Measurements from ENCODE around the gene JAM3.
"Not testable (repeated sequence)": the region's sequence is repeated elsewhere in the genome, so short reads cannot be mapped to it uniquely, and the experiment has no call there.

Gene JAM3

DNA sequence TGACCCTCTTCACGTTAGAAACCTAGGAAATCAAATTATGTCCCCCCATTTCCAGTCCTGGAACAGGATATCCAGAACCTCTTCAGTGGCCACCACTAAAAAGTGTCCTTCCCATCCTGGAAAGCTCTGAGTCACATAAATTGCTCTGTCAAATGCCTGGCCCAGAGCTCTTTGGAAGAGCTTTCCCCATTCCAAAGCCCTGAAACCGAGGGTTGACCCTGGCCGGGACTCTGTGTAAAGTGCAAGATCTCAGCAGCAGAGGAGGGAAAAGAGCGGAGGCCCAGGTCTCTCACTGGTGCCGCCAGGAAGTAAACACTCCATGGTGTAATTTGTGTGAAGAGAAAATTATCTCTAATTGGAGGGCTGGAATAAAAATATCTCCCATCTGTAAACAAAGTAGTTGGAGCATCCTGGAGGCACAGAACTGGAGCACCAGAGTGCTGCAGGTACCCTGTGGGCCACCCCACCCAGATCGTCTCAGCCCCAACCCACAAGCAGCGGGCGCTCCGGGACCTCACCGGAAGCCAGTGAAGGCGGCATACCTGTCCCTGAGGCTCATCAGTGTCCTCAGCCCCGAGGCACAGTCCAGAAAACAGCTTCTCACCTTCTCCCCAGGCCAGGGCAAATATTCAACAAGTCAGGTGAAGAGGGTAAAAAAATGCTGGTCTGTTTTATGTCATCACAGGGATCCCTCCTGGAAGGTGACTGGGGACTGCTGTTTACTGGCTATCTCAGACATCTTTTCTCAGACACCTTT lies 4.7 kb upstream of the JAM3 start:
- DNase-seq, result peak; percentile 66 to 88

GRCh38 chr11:134065381-134065780 lies 3.5 kb upstream of the JAM3 start:
- no peak for DNase-seq

GRCh38 chr11:134066943-134067885 lies 1.7 kb upstream of the JAM3 start:
- DNase-seq, result no peak

DNA sequence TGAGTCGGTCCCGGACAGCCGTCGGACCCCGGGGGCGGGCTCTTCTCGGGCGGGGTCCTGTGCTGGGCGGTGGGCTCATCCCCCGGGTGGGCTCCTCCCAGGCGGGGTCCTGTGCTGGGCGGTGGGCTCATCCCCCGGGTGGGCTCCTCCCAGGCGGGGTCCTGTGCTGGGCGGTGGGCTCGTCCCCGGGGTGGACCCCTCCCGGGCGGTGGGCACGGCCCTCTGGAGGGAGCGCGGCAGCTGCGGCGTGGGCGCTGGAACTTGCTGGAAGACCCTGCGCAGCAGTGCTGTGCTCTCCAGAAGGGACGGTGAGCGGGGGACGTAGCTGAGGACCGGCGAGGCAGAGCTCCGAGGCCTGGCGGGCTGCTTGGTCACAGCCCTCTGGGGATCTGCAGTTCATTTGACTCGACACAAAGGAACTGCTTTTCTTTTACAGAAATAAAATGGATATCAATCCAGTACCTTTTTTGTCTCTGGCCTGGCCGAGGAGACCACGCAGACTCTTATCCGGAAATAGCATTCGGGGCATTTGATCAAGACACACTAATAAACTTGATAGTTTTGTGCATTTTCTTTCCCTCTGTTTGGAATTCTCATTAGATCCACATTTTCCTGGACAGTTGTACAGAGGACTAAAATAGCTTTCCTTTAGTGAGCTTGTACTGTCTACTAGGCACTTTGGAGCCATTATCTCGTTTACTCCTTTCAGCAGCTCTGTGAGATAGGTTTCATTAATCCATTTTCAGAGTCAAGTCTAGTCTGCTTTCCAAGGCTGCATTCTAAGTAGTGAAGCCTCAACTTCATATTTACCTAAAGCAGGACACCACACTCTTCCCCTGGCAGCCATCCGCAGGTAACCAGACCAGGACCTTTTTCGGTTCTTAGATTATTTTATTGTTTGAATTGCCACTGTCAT lies 812 bp downstream of the JAM3 start:
- DNase-seq, result peak in 1 of 2 experiments; percentile 44

DNA sequence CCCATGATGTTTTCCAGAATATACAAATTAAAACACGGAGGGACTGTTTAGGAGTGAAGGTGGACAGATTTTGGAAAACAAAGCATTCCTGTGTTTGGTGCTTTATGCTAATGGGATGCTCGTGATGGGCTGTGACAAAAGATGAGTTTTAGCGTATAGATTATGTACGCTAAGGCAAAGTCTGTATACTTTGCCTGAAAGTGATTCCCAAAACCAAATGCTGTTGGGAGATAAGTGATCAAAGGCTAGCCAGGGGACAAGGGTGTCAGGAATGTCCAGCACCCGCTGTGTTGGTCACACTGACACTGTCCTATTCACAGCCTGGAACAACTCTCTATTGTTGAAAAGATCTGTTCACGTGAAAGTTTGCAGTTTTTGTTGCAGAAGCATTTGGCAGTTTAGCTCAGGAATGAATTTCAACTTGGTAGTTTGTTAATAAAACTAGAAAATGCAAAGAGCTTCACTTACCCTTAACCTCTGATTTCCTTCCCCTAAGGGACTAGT lies 1.5 kb downstream of the JAM3 start:
- DNase-seq, result no peak

DNA sequence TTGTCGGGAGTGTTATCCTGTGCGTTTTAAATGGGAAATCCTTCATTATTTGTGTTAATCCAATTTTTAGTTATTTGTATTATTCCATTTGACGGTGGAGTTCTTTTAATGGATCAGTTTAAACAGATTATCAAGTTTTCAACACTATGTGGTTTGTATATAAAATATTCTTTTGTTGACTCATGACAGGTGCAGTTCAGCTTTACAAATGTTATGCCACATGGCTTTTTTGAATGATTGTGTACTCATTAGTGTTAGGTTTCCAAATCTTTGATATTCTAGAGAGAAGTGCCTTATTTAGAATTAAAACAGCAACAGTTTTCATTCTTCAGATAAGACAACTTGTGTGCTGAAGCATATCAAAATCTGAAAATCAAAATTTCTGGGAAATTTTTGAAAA lies 2.4 kb downstream of the JAM3 start:
- DNase-seq, result peak in 1 of 2 experiments; percentile 74

DNA sequence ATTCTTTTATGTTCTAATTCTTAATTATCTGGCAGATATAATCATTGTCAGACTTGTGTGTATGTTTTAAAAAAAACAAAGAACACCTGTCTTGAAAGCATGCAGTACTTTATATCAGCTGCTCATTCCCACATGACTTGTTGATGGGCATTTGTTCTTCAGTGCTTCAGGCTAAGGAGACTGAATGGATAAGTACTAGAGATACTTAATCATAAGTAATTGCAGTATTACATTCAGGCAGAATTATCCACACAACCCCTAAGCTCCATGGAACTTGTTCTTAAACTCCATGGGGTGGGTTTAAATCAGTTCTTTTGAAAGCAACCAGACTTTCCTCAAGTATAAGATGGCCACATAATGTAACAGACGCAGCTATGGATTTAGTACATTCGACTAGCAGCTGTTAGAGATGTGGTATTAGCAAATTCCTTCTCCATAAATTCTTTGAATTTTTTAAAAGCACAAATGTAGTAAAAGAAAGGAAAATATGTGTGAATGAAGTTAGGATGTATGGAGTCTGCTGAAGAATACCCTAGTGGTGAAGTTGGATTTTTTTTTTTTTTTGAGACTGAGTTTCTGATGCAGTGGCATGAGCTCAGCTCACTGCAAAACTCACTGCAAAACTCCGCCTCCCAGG lies 3.0 kb downstream of the JAM3 start:
- peak; percentile 20 to 77 for DNase-seq

DNA sequence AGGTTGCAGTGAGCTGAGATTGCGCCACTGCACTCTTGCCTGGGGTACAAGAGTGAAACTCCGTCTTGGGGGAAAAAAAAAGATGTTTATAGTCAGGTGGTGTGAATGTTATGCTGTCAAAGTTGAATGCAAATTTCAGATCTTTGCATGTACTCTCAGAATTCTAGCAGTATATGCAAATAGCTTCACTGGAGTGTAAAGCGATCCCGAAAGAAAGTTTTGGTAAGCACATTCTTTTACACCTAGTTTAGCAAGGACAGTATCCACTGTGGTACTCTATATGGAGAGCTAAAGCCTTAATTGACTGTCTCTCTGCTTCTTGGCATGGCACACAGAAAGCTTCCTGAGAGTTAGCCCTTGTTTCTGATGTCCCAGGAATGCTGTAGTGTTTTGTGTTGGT lies 4.0 kb downstream of the JAM3 start:
- DNase-seq, result no peak

GRCh38 chr11:134074346-134074745 lies 5.5 kb downstream of the JAM3 start:
- DNase-seq, result no peak

DNA sequence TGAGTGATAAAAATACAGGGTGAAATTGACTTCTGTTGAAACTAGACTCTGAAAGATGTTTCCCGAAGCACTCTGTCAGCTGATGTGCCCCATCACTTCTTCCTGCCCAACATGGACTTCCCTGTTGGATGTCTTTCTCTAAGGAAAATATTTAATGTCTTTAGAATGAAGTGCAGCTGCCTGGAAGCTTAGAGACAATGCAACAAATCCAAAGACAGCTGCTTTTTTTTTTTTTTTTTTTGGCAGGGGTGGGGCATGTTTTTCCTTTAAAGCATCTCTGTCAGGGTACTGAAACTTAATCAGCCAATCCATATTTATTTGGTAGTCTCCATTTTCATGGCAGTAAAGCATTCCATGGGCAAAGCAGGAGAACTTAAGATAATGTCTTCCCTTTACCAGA lies 5.9 kb downstream of the JAM3 start:
- no peak for DNase-seq

- DNase-seq, result no peak
Measured at GRCh38 chr11:134079317-134079716, 10.4 kb downstream of the JAM3 start.

- not testable (repeated sequence) for DNase-seq
Measured at GRCh38 chr11:134081258-134081657, 12.4 kb downstream of the JAM3 start.

DNA sequence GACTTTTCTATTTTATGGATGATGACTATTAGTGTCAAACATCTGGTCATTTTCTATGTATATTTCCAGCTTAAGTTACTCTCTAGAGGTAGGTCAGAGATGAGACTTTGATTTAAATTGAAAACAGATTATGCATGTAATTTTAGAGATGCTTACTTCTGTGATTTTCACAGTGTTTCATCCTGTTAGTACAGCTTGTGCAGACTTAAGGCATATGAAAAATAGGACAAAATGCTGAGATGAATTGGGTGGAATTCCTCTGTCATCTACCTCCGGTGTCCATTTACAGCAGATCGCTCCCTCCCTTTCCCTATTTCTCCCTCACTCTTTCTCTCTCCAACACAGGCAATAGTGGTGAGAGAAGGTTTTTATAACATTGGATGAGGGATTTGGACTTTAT lies 14.1 kb downstream of the JAM3 start:
- DNase-seq, result no peak

GRCh38 chr11:134086376-134086775 lies 17.5 kb downstream of the JAM3 start:
- no peak for DNase-seq

GRCh38 chr11:134092006-134092405 lies 23.1 kb downstream of the JAM3 start:
- DNase-seq, result not testable (repeated sequence)

DNA sequence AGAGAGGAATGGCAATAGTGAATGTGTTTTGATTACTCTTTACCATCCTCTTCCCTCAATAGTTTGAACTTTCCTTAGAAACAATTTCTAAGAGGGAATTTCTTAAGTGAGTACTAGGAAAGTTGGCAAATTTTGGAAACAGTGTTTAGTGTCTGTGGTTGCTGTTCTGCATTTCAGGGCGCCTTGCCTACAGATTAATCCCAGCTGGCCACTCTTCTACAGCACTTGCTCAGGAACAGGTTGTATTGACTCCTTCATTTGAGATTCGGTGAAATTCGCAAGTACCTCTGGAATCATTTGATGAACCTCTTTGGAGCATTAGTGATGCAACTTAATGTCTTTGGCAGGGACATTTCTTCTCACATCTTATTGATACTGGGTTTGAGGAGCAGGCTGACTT lies 28.3 kb downstream of the JAM3 start:
- no peak for DNase-seq

- DNase-seq, result peak in 1 of 2 experiments; percentile 53
Measured at GRCh38 chr11:134098566-134099184, 29.8 kb downstream of the JAM3 start.

DNA sequence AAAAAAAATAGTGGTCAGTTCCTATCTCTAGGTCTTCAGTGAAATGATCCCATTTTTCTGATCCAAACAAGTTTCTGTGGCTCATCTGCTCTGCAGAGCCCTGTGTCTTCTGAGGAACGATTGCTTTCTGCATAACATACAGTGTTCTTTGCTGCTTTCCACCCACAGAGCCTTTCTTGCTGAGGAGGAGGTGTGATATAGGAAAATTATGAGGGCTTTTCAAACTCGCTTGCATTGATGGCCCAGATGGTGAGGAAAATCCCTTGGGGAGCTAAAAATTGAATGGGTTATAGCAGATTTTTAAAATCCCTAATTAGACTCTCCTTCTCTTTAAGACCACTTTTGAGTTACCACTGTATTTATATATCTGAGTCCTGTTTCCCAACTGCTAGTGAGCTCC lies 31.3 kb downstream of the JAM3 start:
- DNase-seq, result no peak

DNA sequence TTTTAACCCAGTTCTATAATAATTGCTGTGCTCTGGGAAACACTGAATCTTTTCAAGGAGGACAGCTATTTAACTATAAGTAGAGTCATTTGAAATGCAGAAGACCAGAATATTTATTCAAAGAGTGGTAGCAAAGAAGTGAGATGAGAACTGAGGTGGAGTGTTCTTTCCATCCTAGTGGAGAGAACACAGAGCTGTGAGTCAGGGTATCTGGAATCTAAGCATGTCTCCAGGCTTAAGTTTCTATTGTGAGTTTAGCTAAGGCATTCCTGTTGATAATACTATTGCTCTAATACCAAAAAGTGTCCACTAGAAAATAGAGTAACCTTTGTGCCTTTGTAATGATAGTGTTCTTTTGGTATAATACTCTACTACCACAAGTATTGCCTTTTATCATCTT lies 32.4 kb downstream of the JAM3 start:
- no peak for DNase-seq

DNA sequence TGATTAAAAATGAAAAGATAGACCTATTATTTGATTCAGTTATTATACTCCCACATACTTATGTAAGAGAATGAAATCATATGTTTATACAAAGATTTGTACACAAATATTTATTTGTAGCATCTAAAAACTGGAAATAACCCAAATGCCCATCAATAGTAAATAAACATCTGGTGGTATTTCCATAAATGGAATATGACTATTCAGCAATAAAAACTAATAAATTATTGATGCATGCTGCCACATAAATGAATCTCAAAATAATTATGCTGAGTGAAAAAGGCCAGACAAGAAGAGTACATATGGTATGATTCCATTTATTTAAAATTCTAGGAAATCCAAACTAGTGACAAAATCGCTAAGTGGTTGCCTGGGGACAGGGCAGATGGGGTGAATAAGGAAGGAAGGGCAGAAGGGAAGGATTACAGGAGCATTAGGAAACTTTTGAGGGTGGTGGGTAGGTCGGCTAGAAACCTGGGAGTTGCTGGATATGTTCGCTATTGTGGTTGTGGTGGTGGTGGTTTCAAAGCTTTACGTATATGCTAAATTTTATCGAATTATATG lies 41.5 kb downstream of the JAM3 start:
- DNase-seq, result no peak

DNA sequence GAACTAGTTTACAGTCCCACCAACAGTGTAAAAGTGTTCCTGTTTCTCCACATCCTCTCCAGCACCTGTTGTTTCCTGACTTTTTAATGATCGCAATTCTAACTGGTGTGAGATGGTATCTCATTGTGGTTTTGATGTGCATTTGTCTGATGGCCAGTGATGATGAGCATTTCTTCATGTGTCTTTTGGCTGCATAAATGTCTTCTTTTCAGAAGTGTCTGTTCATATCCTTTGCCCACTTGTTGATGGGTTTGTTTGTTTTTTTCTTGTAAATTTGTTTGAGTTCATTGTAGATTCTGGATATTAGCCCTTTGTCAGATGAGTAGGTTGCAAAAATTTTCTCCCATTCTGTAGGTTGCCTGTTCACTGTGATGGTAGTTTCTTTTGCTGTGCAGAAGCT lies 44.9 kb downstream of the JAM3 start:
- DNase-seq, result not testable (repeated sequence)
